DLD1 (cell line): ENCODE results near the gene TRIM27.
"Not testable (repeated sequence)": the region's sequence is repeated elsewhere in the genome, so short reads cannot be mapped to it uniquely, and the experiment has no call there.

Source experiments
- in situ Hi-C: cut with HindIII; loops from 2 replicates; pipeline ENCODE4 v1.10.0; 2017; ENCODE audit warnings: low sequenced_read_pairs

The TRIM27 gene

GRCh38 chr6:28923318-28924102 lies at the start of gene TRIM27:
Gene TRIM27 (minus strand): TSS chr6:28923985. CDS start chr6:28923632, 353 bp downstream.
- in situ Hi-C loops: no loop called here

GRCh38 chr6:28970056-28970455 lies 46.3 kb upstream of the TRIM27 start:
- in situ Hi-C loops: not testable (repeated sequence)

GRCh38 chr6:28969129-28969528 lies 45.3 kb upstream of the TRIM27 start:
- in situ Hi-C loops: no loop called here

GRCh38 chr6:28968476-28968875 lies 44.7 kb upstream of the TRIM27 start:
- in situ Hi-C loops: no loop called here

GRCh38 chr6:28965706-28966105 lies 41.9 kb upstream of the TRIM27 start:
- in situ Hi-C loops: no loop called here

GRCh38 chr6:28960846-28961500 lies 37.2 kb upstream of the TRIM27 start:
- in situ Hi-C loops: no loop called here

GRCh38 chr6:28958561-28959243 lies 34.9 kb upstream of the TRIM27 start:
- in situ Hi-C loops: not testable (repeated sequence)

- in situ Hi-C loops: not testable (repeated sequence)
These were observed 34.1 kb upstream of the TRIM27 start for GRCh38 chr6:28957795-28958314.

- in situ Hi-C loops: no loop called here
These were observed 32.5 kb upstream of the TRIM27 start for GRCh38 chr6:28956331-28956730.

GRCh38 chr6:28953585-28954258 lies 29.9 kb upstream of the TRIM27 start:
- in situ Hi-C loops: no loop called here

GRCh38 chr6:28953039-28953584 lies 29.3 kb upstream of the TRIM27 start:
- in situ Hi-C loops: no loop called here

- in situ Hi-C loops: not testable (repeated sequence)
These were observed 25.9 kb upstream of the TRIM27 start for GRCh38 chr6:28949656-28950195.

- in situ Hi-C loops: no loop called here
These were observed 25.1 kb upstream of the TRIM27 start for GRCh38 chr6:28948782-28949486.

- in situ Hi-C loops: no loop called here
These were observed 24.1 kb upstream of the TRIM27 start for GRCh38 chr6:28947831-28948270.

GRCh38 chr6:28947067-28947765 lies 23.4 kb upstream of the TRIM27 start:
- in situ Hi-C loops: no loop called here

GRCh38 chr6:28945349-28945748 lies 21.6 kb upstream of the TRIM27 start:
- in situ Hi-C loops: no loop called here

GRCh38 chr6:28944412-28944865 lies 20.7 kb upstream of the TRIM27 start:
- in situ Hi-C loops: no loop called here

- in situ Hi-C loops: no loop called here
These were observed 20.0 kb upstream of the TRIM27 start for GRCh38 chr6:28943557-28944411.
